Osteocyte (in vitro differentiated cells): ENCODE measurements around the gene CD80. TPM values are rescaled to one million over a fixed set of nuclear protein-coding genes. Genes with fewer than 3 reads are reported as not detected.

Source experiments
- DNase-seq: peaks from one replicate; pipeline ENCODE4 v3.0.0; 2021; ENCODE audit warnings: mixed read lengths; ENCODE audit not compliant: unreplicated experiment; ENCODE audit errors: extremely low spot score
- H3K27ac Mint-ChIP-seq: one replicate; pipeline ENCODE4 v1.8.0; 2021; ENCODE audit warnings: mild to moderate bottlenecking, mixed read lengths; ENCODE audit not compliant: unreplicated experiment
- H3K27me3 Mint-ChIP-seq: one replicate; pipeline ENCODE4 v1.8.0; 2021; ENCODE audit warnings: mixed read lengths; ENCODE audit not compliant: unreplicated experiment
- H3K36me3 Mint-ChIP-seq: one replicate; pipeline ENCODE4 v1.8.0; 2021; ENCODE audit warnings: mixed read lengths; ENCODE audit not compliant: unreplicated experiment
- H3K4me1 Mint-ChIP-seq: one replicate; pipeline ENCODE4 v1.8.0; 2021; ENCODE audit warnings: mixed read lengths; ENCODE audit not compliant: unreplicated experiment
- H3K4me3 Mint-ChIP-seq: one replicate; pipeline ENCODE4 v1.8.0; 2021; ENCODE audit warnings: mild to moderate bottlenecking, moderate library complexity, mixed read lengths; ENCODE audit not compliant: unreplicated experiment
- H3K9me3 Mint-ChIP-seq: one replicate; pipeline ENCODE4 v1.8.0; 2021; ENCODE audit warnings: mixed read lengths; ENCODE audit not compliant: unreplicated experiment
- CTCF ChIP-seq: fragments of 200-600 bp; sonication (generic); IDR thresholded peaks from 2 replicates; pipeline ENCODE4 v1.5.0; 2021; ENCODE audit warnings: antibody characterized with exemption, mild to moderate bottlenecking, moderate library complexity
- total RNA-seq: library from RNA; stranded (reverse); gene quantifications from 2 replicates; pipeline ENCODE4 v1.2.1, GENCODE V29; 2021

CD80 gene
- total RNA-seq, 1 donor from 2014 or later: not detected

GRCh38 chr3:119548341-119548740, 11.1 kb downstream of the CD80 start:
- H3K4me3 Mint-ChIP-seq: no peak overlapping the region
- no peak for TF ChIP-seq CTCF
- H3K4me1 Mint-ChIP-seq: no peaks in the 10 kb centered on the region
- H3K9me3 Mint-ChIP-seq: no peaks in the 10 kb centered on the region
- no peak overlapping the region for H3K27ac Mint-ChIP-seq
- H3K27me3 Mint-ChIP-seq: peaks cover 4% of the 10 kb centered on the region
- DNase-seq: no peak
- H3K36me3 Mint-ChIP-seq: no peaks in the 10 kb centered on the region

GRCh38 chr3:119547227-119547626, 12.2 kb downstream of the CD80 start:
- no peaks in the 10 kb centered on the region for H3K36me3 Mint-ChIP-seq
- no peak overlapping the region for H3K27ac Mint-ChIP-seq

GRCh38 chr3:119543147-119543546, 16.3 kb downstream of the CD80 start:
- no peak for TF ChIP-seq CTCF
- H3K27ac Mint-ChIP-seq: no peak overlapping the region
- no peak overlapping the region for H3K4me3 Mint-ChIP-seq
- peaks cover 6% of the 10 kb centered on the region for H3K4me1 Mint-ChIP-seq
- DNase-seq: no peak
- no peaks in the 10 kb centered on the region for H3K9me3 Mint-ChIP-seq
- no peaks in the 10 kb centered on the region for H3K36me3 Mint-ChIP-seq
- peaks cover 8% of the 10 kb centered on the region for H3K27me3 Mint-ChIP-seq

More at GRCh38 chr3:119547227-119547626, 12.2 kb downstream of the CD80 start:
- no peak overlapping the region for H3K4me3 Mint-ChIP-seq
- H3K27me3 Mint-ChIP-seq: peaks cover 4% of the 10 kb centered on the region
- H3K4me1 Mint-ChIP-seq: peaks cover 4% of the 10 kb centered on the region
- no peaks in the 10 kb centered on the region for H3K9me3 Mint-ChIP-seq
- no peak for TF ChIP-seq CTCF
- no peak for DNase-seq

- TF ChIP-seq CTCF: no peak
- DNase-seq: no peak
- Mint-ChIP-seq H3K27me3 (peaks cover 8% of the 10 kb centered on the region), H3K9me3 (no peaks in the 10 kb centered on the region), H3K4me3 (no peak overlapping the region), H3K36me3 (no peaks in the 10 kb centered on the region), H3K4me1 (peaks cover 6% of the 10 kb centered on the region), H3K27ac (no peak overlapping the region)
These were observed 17.1 kb downstream of the CD80 start for GRCh38 chr3:119542168-119542767.

GRCh38 chr3:119541547-119541946, 17.9 kb downstream of the CD80 start:
- Mint-ChIP-seq H3K27me3 (peaks cover 8% of the 10 kb centered on the region), H3K36me3 (no peaks in the 10 kb centered on the region), H3K9me3 (no peaks in the 10 kb centered on the region), H3K27ac (no peak overlapping the region), H3K4me3 (no peak overlapping the region), H3K4me1 (peaks cover 6% of the 10 kb centered on the region)
- DNase-seq: no peak
- no peak for TF ChIP-seq CTCF
